Sigmoid colon (tissue), 7 donors: ENCODE results near the gene MMP8. TPM values are rescaled to one million over a fixed set of nuclear protein-coding genes. Genes with fewer than 3 reads are reported as not detected.

Experiments
- DNase-seq: peaks from one replicate; pipeline ENCODE4 v3.0.0-alpha.2; 2019
- H3K27ac ChIP-seq, 4 donors: fragments of 200-600 bp; sonication (generic); one replicate each; pipeline ENCODE4 v1.5.1; 2016 to 2019; ENCODE audit warnings: mild to moderate bottlenecking in 1 of 4
- H3K27me3 ChIP-seq, 3 donors: fragments of 200-600 bp; sonication (generic); one replicate each; pipeline ENCODE4 v1.5.1; 2019; ENCODE audit warnings: mild to moderate bottlenecking in 1 of 3
- H3K36me3 ChIP-seq, 4 donors: fragments of 200-600 bp; sonication (generic); one replicate each; pipeline ENCODE4 v1.5.1; 2016 to 2019
- H3K4me1 ChIP-seq, 4 donors: fragments of 200-600 bp; sonication (generic); one replicate each; pipeline ENCODE4 v1.5.1; 2017 to 2019
- H3K4me3 ChIP-seq, 4 donors: fragments of 200-600 bp; sonication (generic); one replicate each; pipeline ENCODE4 v1.5.1; 2017 to 2019; ENCODE audit warnings: mild to moderate bottlenecking in 2 of 4, moderate library complexity in 1 of 4
- H3K9me3 ChIP-seq, 4 donors: fragments of 200-600 bp in 3 of 4; sonication (generic) in 3 of 4; one replicate each; pipeline versions ENCODE4 v1.5.1 to v1.6.1; 2013 to 2019
- EP300 ChIP-seq, 4 donors: sonication (generic); formaldehyde crosslinking; IDR thresholded peaks; one replicate each; pipeline ENCODE4 v1.6.1; 2017; ENCODE audit warnings: antibody characterized with exemption in 4 of 4
- POLR2A ChIP-seq, 2 donors: fragments of 450-650 bp; IDR thresholded peaks; one replicate each; pipeline ENCODE4 v1.6.1; 2016; ENCODE audit warnings: antibody characterized with exemption in 2 of 2, mild to moderate bottlenecking in 2 of 2, moderate library complexity in 2 of 2
- POLR2AphosphoS5 ChIP-seq, 4 donors: sonication (generic); formaldehyde crosslinking; IDR thresholded peaks; one replicate each; pipeline ENCODE4 v1.6.1; 2017; ENCODE audit warnings: antibody characterized with exemption in 4 of 4
- WGBS, 2 donors: extraction: QIAGEN DNeasy Blood & Tissue Kit; methylation state at CpG; one replicate each; pipeline ENCODE4 v1.1.7; 2013; 5-methylcytosine and 5-hydroxymethylcytosine counted together
- intact Hi-C: fragments of 100-400 bp; cut with DNase I; formaldehyde crosslinking; loops from one replicate; pipeline ENCODE4 v1.15.1; 2023
- polyA plus RNA-seq, 3 donors: library from polyadenylated mRNA; stranded (reverse); fragments of 200-250 nt; gene quantifications; one replicate each; pipeline ENCODE4 v1.2.3, GENCODE V29; 2013
- total RNA-seq, 4 donors: library from RNA; depleted of rRNA; stranded (reverse); fragments of >200 nt; gene quantifications; one replicate each; pipeline ENCODE4 v1.1.0, GENCODE V29; 2016
- TF ChIP-seq, protein P1 (sequence below), 4 experiments: fragments of 450-650 bp in 3 of 4; fragments of 200-600 bp in 1 of 4; IDR thresholded peaks; one replicate each; pipeline ENCODE4 v1.5.1; 2016 to 2019; ENCODE audit warnings: antibody characterized with exemption in 4 of 4, mild to moderate bottlenecking in 3 of 4, moderate library complexity in 2 of 4
- donor health status: healthy with polysubstance abuse.
- donor health status: Bipolar disorder and iron deficiency.
- donor health status: healthy.

MMP8 gene
- total and polyA plus RNA-seq, 7 donors, result 0.06 to 0.23 TPM; not detected in 5

DNA sequence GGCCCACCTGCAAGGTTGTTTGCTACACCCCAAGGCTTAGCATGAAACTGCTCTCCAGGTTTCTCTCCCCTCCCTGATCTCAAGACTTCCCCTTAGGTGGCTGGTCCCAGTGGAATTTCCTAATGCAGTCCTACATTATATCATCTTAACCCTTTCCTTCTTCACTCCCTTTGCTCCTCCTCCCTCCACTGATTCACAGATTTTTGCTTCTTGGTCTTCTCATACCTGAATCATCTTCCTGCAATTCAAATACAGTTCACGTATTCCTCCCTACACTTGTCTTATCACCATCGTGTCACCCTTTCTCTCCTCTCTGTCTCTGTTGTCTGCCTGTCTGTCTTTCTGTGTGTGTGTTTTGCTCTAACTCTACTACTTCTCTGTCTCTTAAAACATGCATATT lies 38.7 kb upstream of the MMP8 start:
- Histone ChIP-seq H3K36me3 (no peaks in the 10 kb centered on the region), H3K9me3 (no peaks in the 10 kb centered on the region), H3K4me1 (peaks cover 0 to 21% (median 6%) of the 10 kb centered on the region in 4 donors), H3K27ac (no peak overlapping the region), H3K27me3 (no peaks in the 10 kb centered on the region), H3K4me3 (no peak overlapping the region)
- TF ChIP-seq EP300 (IDR thresholded peaks at IDR 0.05), result no peak
- no peak for TF ChIP-seq POLR2A (IDR thresholded peaks at IDR 0.05)
- TF ChIP-seq POLR2AphosphoS5 (IDR thresholded peaks at IDR 0.05), result no peak
- TF ChIP-seq, protein P1, sequence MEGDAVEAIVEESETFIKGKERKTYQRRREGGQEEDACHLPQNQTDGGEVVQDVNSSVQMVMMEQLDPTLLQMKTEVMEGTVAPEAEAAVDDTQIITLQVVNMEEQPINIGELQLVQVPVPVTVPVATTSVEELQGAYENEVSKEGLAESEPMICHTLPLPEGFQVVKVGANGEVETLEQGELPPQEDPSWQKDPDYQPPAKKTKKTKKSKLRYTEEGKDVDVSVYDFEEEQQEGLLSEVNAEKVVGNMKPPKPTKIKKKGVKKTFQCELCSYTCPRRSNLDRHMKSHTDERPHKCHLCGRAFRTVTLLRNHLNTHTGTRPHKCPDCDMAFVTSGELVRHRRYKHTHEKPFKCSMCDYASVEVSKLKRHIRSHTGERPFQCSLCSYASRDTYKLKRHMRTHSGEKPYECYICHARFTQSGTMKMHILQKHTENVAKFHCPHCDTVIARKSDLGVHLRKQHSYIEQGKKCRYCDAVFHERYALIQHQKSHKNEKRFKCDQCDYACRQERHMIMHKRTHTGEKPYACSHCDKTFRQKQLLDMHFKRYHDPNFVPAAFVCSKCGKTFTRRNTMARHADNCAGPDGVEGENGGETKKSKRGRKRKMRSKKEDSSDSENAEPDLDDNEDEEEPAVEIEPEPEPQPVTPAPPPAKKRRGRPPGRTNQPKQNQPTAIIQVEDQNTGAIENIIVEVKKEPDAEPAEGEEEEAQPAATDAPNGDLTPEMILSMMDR (IDR thresholded peaks at IDR 0.05), result no peak
- intact Hi-C loops, result no loop called here
- WGBS, 2 donors, result 87 to 90% methylated on average over 2 of the region's 2 CpGs
- DNase-seq, result no peak

DNA sequence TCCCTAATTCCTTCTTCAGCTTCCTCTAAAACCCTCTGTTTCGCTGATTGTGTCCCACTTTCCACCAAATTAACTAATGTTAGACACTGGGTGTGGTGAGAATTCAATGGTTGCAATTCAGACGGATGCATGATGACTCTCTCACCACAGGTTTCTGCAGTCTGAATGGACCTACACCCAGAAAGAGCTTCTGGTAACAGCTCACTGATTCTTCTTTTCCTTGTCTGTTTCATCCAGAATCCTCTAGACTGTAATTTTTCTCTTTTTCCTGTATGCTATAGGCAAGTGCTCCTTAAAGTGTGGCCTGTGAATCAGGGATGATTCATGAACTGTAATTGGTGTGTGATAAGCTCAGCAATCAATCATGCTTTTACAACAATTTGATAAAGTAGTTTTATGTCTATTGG lies 37.6 kb upstream of the MMP8 start:
- 63 to 68% methylated on average over 2 of the region's 2 CpGs for WGBS, 2 donors
- Histone ChIP-seq H3K9me3 (no peaks in the 10 kb centered on the region), H3K4me3 (no peak overlapping the region), H3K36me3 (no peaks in the 10 kb centered on the region), H3K4me1 (peaks cover 0 to 21% (median 6%) of the 10 kb centered on the region in 4 donors), H3K27ac (no peak overlapping the region), H3K27me3 (no peaks in the 10 kb centered on the region)
- TF ChIP-seq POLR2AphosphoS5 (IDR thresholded peaks at IDR 0.05) (no peak), POLR2A (IDR thresholded peaks at IDR 0.05) (no peak), EP300 (IDR thresholded peaks at IDR 0.05) (no peak)
- TF ChIP-seq, protein P1 (IDR thresholded peaks at IDR 0.05), result no peak
- intact Hi-C loops, result no loop called here
- DNase-seq, result no peak

DNA sequence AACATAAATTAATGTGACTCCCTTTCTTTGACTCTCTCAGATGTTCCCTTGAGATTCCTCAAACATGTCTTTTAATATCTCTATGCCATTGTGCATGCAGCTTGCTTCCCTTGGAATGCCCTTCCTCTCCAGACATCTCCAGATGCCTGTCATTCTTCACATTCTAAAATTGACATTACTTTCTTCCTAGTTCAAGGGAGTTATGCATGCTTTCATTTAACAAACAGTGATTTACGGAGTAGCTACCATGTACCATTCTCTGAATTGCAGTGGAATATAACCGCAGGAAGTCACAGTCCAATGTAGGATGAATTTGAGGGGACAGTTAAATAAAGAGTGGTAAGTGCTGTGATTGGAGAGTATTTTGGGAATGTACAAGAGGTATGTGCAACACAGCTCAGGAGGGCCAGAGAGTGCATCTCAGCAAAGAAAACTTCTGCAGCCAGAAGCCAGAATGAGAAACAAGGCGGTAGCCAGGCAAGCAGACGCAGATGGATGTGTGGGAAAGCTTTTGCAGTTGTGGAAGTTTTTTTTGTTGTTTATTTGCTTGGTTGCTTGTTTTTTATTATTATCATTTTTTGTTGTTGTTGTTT lies 37.0 kb upstream of the MMP8 start:
- no peak for DNase-seq
- Histone ChIP-seq H3K4me3 (no peak overlapping the region), H3K27me3 (no peaks in the 10 kb centered on the region), H3K36me3 (no peaks in the 10 kb centered on the region), H3K4me1 (peaks cover 0 to 21% (median 6%) of the 10 kb centered on the region in 4 donors), H3K27ac (no peak overlapping the region), H3K9me3 (no peaks in the 10 kb centered on the region)
- TF ChIP-seq POLR2A (IDR thresholded peaks at IDR 0.05) (no peak), POLR2AphosphoS5 (IDR thresholded peaks at IDR 0.05) (no peak), EP300 (IDR thresholded peaks at IDR 0.05) (no peak)
- TF ChIP-seq, protein P1 (IDR thresholded peaks at IDR 0.05), result no peak
- WGBS, 2 donors, result 90 to 94% methylated on average over 4 of the region's 4 CpGs
- intact Hi-C loops, result no loop called here

GRCh38 chr11:102760344-102761035 lies 35.7 kb upstream of the MMP8 start:
- WGBS, 2 donors, result 63 to 70% methylated on average over 4 of the region's 4 CpGs
- no peak for DNase-seq

More at GRCh38 chr11:102760344-102761035, 35.7 kb upstream of the MMP8 start:
- intact Hi-C loops, result no loop called here
- no peak overlapping the region for H3K27ac ChIP-seq
- H3K9me3 ChIP-seq, result no peaks in the 10 kb centered on the region
- TF ChIP-seq EP300 (IDR thresholded peaks at IDR 0.05), result no peak
- TF ChIP-seq POLR2A (IDR thresholded peaks at IDR 0.05), result no peak
- TF ChIP-seq POLR2AphosphoS5 (IDR thresholded peaks at IDR 0.05), result peak in 3 of 4 donors; percentile 19 to 64 (median 47)
- TF ChIP-seq, protein P1 (IDR thresholded peaks at IDR 0.05), result no peak
- no peaks in the 10 kb centered on the region for H3K27me3 ChIP-seq
- peaks cover 0 to 21% (median 6%) of the 10 kb centered on the region in 4 donors for H3K4me1 ChIP-seq
- H3K36me3 ChIP-seq, result no peaks in the 10 kb centered on the region
- no peak overlapping the region for H3K4me3 ChIP-seq
